Activated CD4-positive, CD25-positive, alpha-beta regulatory T cell (primary cell): Measurements from ENCODE around the gene MYO6.

Experiments used
- DNase-seq, 4 experiments: peaks; one replicate each; lab custom pipeline; 2025; lab: John Stamatoyannopoulos, UW

The MYO6 gene

DNA sequence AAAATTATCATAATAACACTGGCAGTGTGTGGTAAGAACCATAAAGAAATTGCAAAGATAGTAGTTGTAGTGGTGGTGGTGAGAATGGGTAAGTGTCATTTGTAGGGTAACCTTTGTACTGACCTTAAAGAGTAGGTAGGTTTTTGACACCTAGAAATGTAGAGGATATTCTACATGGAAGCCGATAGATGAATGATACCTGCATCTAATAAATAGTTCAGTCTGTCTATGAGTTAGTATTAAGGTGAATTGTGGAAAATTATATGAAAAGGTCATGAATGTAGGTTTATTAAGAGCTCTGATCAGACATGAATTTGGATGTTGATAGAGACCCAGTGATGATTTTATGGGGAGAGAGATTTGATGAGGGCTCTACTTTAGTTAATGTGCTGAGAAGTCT, 78.1 kb downstream of the MYO6 start:
- no peak for DNase-seq

DNA sequence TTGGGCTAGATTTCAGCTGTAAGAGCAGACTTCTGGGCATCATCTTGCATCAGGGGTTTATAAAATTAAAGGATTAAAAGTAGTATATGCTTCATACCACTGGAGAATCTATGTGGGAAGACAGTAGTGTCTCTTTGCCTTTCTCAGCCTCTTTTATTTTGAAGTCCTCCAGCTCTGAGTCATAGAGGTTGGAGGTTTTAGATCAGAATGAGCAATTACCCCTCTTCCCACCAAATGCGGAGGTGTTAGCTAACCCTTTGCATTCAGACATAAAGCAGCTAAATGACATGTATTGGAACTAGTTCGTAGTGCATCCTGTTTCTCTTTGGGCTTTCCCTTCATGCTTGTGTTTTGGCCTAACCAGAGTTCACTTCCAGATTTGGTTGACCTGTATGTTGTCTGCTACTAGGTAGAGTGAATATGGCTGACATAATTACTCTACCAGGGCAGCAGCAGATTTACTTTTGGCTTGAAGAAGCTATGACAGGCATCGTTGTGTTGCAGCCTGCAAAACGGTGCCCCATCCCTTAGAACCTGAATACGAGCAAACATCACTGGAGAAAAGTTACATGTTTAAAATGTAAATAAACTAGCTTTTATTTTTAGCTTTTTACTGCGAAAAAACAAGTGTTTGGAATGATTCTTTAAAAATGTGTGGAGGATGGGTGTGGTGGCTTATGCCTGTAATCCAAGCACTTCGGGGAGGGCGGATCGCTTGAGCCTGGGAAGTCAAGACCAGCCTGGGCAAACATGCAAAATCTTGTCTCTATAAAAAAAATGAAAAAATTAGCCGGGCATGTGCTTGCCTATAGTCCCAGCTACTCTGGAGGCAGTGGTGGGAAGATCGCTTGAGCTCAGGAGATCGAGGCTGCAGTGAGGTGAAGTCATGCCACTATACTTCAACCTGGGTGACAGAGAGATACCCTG, 82.2 kb downstream of the MYO6 start:
- no peak for DNase-seq

DNA sequence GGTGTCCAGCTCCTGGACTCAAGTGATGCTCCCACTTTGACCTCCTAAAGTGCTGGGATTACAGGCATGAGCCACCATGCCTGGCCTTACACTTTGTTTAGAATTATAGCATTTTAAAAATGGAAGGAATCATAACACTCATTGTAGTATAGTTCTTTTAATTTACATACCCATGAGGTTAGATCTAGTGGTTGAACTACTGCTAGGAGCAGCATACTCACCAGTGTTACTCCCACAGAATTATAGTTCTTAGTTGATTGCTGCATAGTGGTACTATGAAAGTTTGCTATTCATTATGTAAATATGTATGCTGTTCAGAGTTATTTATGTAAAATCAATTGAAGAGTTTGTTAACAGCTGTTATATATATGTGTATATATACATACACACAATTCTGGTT, 85.4 kb downstream of the MYO6 start:
- no peak for DNase-seq

DNA sequence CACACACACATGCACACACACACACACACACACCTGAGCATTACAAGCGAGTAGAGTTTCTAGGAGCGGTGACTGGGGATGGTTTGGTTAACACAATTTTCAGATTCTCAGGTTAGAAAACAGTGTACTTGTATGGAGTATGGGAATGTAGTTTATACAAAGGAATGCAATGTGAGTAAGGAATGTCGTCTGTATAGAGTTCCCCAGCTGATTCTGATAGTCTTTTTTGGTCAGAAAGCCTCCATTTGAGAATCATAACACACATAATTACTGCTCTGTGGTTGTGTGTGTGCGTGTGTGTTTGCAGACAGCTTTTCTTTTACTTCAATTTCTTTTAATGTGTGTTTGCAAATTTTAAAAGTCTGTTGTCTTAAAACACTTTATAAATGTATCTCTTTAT, 93.2 kb downstream of the MYO6 start:
- no peak for DNase-seq

DNA sequence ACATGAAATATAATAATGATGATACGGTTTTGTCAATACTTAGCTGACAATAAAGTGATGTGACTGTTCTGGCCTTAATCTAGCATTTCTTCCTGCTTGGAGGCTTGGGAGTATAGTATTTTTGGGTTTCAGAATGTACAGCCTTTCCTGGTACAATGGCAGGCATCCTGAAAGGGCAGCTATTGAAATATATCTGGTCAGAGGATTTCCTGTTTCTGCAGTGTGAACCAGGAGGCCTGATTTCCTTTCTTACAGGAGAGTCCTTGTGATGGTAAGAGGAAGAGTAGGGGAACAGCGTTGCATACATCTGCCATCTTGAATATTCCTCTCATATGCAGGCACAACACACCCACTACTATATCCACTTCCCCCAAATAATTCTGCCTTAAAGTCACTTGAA, 93.7 kb downstream of the MYO6 start:
- no peak for DNase-seq

DNA sequence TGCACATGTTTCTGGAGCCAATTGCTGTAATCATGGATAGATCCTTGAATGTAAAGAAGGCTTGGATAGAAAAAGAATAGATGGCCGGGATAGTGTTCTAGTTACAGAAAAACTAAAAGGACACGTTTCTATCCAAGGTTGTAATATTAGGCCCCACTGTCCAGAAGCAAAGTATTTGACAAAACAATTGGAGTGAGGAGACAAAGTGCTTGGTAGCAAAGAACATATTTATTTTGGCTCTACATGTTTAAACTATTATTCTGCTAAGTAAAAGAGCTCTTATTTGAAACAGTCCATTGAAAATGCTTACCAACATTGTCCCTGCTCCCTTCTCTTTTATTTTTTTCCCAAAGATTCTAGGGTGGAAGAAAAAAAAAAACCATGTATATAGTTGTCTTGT, 94.4 kb downstream of the MYO6 start:
- DNase-seq = no peak

DNA sequence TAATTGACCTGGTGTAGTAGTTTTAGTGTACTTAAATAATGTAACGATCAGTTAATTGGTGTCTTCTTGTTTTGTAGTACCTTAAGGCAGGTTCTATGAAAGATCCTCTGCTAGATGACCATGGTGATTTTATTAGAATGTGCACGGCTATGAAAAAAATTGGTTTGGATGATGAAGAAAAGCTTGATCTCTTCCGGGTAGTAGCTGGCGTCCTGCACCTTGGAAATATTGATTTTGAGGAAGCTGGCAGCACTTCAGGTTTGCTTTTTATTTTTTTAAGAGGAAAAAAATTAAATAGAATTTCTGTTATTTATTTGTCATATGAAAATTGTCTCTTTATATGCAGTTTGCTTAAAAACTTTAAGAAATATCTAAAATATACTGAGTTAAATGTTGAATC, 99.2 kb downstream of the MYO6 start:
- DNase-seq = no peak

DNA sequence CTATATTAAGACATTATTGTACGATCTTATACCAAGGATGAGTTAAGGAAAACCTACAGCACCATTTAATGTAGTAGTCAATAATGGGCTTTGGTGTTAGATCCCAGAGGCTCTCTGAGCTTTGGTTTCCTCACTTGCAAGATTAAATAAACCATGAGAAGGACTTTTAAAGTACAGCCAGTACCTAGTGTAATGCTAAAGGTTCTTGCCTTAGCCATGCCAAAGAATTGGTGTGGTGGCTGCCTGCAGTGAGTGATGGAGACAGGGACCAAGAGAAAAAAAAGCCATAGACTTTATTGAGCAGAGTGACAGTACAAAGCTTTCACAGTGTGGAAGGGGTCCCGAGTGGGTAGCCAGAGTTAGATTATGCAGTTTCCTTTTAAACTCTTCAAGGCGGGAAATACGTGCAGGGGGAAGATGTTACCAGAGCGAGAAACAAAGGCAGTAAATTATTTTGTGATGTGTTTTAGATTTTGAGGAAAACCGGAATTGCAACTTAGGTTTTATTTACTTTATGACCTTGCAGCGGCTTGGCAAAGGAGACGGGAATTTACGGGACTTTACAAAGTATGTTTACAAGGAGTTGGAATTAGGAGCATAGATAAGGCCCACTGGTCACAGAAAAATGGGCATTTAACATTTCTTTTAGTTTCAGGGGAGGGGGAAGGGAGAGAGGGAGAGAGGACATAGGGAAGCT, 100.4 kb downstream of the MYO6 start:
- DNase-seq = no peak

DNA sequence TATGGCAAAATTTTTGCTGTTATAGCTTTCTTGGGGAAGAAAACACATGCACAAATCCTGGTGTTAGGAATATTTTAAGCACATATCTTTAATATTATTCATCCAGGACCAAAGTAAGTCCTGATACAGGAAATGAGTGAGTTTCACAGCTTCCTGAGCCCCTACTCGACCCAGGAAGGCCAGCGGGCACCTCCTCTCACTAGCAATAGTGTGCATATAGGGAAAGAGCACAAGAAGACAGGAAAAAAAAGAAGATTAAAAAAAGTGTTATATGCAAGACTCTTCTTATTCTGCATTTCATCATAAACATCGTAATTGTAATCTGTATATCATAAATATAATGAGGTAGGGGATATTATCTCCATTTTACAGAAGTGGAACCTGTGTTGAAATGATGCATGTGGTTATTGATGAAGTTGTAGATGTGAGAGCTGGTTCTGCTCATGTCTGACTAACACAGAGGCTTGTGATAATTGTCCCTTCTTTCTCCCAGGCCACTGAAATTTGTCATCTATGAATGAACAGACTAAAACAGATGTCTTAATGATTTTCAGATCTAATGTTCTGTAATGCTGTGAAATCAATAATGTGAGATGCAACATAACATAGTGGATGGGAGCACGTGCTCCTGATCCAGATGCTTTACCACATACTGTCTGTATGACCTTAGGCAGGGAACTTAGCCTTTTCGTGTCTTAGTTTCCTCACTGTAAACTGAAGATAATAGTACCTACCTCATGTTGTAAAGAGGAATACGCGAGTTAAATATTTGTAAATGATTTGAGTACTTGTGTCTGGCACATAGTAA, 101.2 kb downstream of the MYO6 start:
- no peak for DNase-seq

DNA sequence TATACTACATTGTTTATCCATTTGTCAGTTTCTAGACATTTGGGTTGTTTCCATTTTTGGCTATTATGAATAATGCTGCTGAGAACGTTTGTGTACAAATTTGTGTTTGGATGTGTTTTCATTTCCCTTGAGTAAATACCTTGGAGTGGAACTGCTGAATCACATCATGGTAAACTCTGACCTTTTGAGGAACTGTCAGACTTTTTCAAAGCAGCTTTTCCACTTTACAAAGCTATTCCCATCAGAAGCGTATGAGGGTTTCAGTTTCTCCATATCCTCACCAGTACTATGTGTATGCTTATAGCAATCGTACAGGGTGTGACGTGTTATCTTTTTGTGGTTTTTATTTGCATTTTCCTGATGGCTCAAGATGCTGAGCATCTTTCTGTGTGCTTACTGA, 103.7 kb downstream of the MYO6 start:
- DNase-seq = no peak

DNA sequence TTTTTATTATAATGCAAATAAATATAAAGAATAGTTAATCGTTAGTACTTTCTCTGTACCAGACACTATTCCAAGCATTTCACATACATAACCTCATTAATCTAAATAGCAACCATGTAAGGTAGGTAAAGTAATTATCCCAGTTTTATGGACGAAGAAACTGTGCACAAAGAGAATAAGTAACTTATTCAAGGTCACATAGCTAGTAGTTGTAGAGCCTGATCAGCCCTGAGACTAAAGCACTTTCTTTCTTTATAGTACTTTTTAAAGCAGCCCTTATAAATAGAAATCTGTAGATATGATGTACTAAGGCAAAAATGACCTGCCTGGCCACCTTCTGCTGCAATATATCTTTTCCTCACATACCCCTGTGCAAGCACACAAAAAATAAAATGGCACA, 104.8 kb downstream of the MYO6 start:
- no peak for DNase-seq

DNA sequence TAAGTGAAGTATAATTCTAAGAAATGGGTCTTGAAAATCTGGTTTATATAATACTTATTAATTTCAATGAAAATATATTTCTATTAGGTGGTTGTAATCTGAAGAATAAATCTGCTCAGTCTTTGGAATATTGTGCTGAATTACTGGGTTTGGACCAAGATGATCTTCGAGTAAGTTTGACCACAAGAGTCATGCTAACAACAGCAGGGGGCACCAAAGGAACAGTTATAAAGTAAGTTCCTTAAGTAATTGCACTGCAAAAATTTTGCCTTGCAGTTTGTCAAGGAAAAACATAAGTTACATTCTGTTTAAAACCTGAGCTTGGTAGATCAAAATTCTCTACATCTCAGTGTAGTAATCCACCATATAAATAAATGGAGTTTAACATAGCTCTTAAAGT, 106.0 kb downstream of the MYO6 start:
- DNase-seq = no peak

DNA sequence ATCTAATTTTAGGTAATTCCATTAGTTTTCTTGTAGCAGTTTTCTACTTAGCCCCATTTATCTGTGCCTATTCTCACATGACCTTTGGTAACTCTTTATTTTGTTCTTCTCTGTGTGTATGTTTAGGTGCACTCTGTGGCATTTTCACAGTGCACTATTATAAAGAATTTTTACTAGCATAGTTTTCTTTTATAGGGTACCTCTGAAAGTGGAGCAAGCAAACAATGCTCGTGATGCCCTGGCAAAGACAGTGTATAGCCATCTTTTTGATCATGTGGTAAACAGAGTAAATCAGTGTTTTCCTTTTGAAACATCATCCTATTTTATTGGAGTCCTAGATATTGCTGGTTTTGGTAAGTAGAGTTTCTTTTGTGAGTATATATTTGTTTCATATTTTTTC, 107.9 kb downstream of the MYO6 start:
- DNase-seq = no peak

DNA sequence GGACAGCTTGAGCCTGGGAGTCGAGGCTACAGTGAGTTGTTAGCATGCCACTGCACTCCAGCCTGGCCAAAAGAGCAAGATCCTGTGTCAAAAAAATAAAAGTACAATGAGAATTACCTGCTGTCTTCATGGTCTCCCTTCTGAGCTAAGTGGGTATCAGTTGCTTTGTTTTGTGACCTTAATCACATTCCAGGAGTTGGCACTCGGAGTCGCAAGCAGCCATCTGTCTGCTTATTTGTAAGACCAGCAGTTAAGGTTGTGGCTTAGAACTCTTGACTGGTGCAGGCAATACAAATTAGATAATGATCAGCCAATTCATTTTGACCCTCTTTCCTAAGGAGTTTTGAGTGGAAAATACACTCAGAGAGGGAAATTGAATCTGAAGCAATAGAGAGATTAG, 114.0 kb downstream of the MYO6 start:
- no peak for DNase-seq

DNA sequence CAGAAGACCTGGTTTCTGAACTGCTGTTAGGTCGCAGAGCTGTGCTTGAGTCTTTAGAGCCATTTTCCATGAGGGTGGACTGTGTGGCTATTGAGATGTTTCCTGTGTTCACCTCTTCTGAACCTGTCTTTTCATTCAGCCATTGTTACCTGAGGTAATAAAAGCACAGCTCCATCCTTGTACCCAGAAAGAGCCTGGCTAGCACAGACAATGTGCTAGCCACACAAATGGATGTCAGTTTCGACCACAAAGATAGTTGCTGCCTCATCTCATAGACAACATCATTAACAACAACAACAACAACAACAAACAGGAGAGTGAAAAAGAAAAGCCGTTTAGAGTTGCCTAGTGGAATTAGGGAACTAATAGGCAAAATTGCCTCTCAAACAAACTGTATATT, 114.7 kb downstream of the MYO6 start:
- no peak for DNase-seq

DNA sequence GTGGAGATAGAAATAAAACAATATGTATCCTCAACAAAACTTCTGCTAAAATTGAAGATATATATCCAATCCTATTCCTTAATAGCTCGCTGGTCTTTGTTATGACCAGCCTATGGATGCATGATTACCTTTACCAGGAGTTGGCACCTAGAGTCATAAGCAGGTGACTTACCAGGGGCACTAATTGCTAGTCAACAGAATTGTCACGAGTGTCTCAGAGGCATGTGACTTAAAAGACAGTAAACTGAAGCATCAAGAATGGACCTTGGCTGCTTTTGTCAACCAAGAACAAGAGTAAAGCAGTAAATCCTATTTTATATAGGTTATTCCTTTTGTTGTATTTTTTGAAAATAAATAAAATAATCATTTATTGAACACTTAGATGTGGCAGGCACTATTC, 115.4 kb downstream of the MYO6 start:
- no peak for DNase-seq

DNA sequence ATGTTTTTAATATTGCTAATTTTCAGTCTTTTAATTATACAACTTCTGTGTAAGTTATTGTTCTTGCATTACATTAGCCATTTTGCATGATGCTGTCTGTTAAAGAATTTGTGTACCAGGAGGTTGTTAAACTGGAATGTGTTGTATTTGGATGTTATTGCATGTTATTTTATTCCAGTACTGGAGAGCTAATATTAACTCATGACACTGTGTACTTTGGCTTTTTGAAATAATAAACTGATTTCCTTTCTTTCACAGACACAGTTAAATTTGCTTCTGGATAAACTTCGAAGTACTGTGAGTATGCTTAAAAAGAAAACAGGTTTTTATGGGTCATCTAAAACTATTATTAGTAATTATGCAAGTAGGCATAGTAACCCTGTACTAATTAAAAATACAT, 121.3 kb downstream of the MYO6 start:
- no peak for DNase-seq

DNA sequence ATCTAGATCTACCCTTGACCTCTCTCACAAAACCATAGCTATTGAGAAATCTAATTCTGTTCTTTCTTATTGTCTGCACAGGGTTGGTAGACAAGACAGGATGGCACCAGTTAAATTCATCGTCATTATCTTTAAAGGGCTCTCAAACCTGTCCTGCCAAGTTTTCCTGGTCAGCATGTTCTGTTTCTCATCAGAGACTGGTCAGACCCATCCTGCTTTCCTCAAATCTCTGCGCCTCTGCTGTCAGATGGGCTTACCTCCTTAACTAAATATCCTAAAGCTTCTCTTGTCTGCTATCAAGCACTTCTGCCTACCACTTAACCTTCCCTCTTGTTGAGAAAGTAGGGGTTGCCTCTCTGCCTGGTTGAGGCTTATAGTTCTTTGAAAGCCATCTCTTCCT, 125.2 kb downstream of the MYO6 start:
- no peak for DNase-seq

DNA sequence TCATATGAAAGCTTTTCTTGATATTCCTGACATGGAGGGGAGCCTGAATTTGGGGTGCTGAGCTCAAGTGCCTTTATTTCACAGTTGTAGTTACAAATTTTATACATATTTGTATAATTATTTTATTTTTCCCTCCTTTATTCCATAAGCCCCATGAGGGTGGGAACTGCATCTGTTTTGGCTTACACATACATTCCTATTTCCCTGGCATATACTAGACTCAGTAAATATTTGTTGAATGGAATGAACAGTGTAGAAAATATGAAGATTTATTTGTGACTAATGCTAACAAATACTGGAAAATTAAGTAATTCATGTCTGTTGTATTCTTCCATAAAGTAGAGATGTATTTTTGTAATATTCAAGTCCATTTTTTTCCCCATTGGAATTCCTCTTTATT, 127.1 kb downstream of the MYO6 start:
- no peak for DNase-seq

DNA sequence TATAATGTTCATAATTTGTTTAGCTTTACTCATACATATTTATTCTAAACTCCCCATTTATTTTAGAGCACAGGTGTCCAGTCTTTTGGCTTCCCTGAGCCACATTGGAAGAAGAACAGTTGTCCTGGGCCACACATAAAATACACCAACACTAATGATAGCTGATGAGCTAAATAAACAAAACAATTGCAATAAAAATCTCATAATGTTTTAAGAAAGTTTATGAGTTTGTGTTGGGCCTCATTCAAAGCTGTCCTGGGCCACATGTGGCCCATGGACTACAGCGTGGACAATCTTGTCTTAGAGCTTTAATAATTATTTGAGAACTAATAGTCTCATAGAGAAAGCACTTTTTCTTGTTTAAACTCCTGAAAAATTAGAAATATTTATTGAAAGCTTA, 131.3 kb downstream of the MYO6 start:
- DNase-seq = no peak

DNA sequence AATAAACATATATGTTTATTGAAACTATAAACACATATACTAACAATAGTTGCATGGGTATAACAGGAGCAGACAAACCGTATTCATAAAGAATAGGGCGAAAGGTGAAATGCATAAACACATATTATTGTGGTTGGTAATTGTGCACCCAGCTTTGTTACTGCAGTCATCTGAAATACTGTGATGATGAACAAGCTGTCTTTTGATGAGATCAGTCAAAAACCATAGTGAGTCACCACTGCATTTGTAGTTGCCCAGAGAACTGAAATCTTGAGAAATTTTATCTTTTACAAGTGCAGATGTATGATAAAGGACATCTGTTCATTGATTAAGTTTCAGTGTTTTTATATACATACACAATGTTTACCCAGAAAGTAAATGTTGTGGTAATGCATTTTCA, 133.7 kb downstream of the MYO6 start:
- DNase-seq = no peak

DNA sequence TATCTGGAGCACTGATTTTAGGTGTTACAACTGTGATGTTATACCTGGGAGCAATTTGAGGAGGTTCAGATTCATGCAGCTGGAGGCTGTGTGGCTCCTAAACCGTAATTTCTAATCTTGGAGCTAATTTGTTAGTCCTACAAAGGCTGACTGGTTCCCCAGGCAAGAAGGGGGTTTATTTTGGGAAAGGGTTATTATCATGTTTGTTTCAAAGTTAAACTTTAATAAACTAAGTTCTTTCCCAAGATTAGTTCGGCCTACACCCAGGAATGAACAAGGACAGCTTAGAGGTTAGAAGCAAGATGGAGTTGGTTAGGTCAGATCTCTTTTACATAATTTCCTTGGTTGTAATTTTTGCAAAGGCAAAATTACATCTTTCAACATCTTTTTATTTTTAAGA, 135.8 kb downstream of the MYO6 start:
- DNase-seq = no peak

DNA sequence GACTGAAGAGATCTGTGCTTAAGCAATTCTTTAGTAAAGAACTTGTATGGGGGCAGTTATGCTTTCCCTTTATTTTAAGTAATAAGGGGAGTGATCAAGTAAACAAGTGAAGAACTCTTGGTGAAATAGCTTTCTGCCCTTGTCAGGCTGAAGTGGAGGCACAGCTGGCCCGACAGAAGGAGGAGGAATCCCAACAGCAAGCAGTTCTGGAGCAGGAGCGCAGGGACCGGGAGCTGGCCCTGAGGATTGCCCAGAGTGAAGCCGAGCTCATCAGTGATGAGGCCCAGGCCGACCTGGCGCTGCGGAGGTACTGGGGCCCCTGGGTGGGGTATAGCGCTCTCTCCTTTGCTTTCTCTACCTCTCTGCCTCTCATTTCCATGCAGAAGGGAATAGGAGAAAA, 143.3 kb downstream of the MYO6 start:
- no peak for DNase-seq
